GM23338 (cell line): ENCODE measurements around the gene ARF1. TPM values are rescaled to one million over a fixed set of nuclear protein-coding genes. Genes with fewer than 3 reads are reported as not detected.

Source experiments
- ATAC-seq: fragments of 200-7000 bp; cut with Tn5 transposase; 3 replicates; pipeline ENCODE4 v1.9.1; 2020
- DNase-seq: peaks from one replicate; pipeline ENCODE4 v3.0.0-alpha.2; 2015; ENCODE audit warnings: low spot score
- H2AFZ ChIP-seq: fragments of 200-600 bp; sonication (generic); 2 replicates; pipeline ENCODE4 v1.8.0; 2016; ENCODE audit warnings: antibody characterized with exemption, mild to moderate bottlenecking, moderate library complexity
- H3F3A ChIP-seq: fragments of 200-600 bp; sonication (generic); replicated peaks from 2 replicates; pipeline ENCODE4 v1.8.0; 2017; ENCODE audit warnings: antibody characterized with exemption, mixed run types, low read depth
- H3K27ac ChIP-seq: fragments of 200-600 bp; sonication (generic); 2 replicates; pipeline ENCODE4 v1.6.1; 2016; ENCODE audit warnings: low read depth
- H3K27me3 ChIP-seq: fragments of 200-600 bp; sonication (generic); 2 replicates; pipeline ENCODE4 v1.8.0; 2016; ENCODE audit warnings: mild to moderate bottlenecking, mixed run types, moderate library complexity; ENCODE audit not compliant: insufficient read depth
- H3K36me3 ChIP-seq: fragments of 200-600 bp; sonication (generic); 2 replicates; pipeline ENCODE4 v1.8.0; 2016; ENCODE audit warnings: mild to moderate bottlenecking; ENCODE audit not compliant: insufficient read depth
- H3K4me1 ChIP-seq: fragments of 200-600 bp; sonication (generic); 2 replicates; pipeline ENCODE4 v1.8.0; 2016; ENCODE audit warnings: mild to moderate bottlenecking, moderate library complexity; ENCODE audit not compliant: insufficient read depth
- H3K4me2 ChIP-seq: fragments of 200-600 bp; sonication (generic); 2 replicates; pipeline ENCODE4 v1.7.1; 2017; ENCODE audit warnings: mixed run types
- H3K4me3 ChIP-seq: fragments of 200-600 bp; sonication (generic); 2 replicates; pipeline ENCODE4 v1.6.1; 2016; ENCODE audit warnings: mixed run types
- H3K79me2 ChIP-seq: fragments of 200-600 bp; sonication (generic); replicated peaks from 2 replicates; pipeline ENCODE4 v1.8.0; 2017; ENCODE audit warnings: mild to moderate bottlenecking; ENCODE audit not compliant: insufficient read depth
- H3K9me2 ChIP-seq: fragments of 200-600 bp; sonication (generic); 2 replicates; pipeline ENCODE4 v1.8.0; 2017; ENCODE audit not compliant: insufficient read depth
- H4K20me1 ChIP-seq: fragments of 200-600 bp; sonication (generic); replicated peaks from 2 replicates; pipeline ENCODE4 v1.8.0; 2017; ENCODE audit warnings: mild to moderate bottlenecking; ENCODE audit not compliant: insufficient read depth
- H3K27ac Mint-ChIP-seq: 2 replicates; pipeline ENCODE4 v1.8.0; 2020; ENCODE audit warnings: inconsistent platforms, mild to moderate bottlenecking, moderate library complexity, mixed read lengths
- H3K27me3 Mint-ChIP-seq: 3 replicates; pipeline ENCODE4 v1.8.0; 2022; ENCODE audit warnings: low read depth, mild to moderate bottlenecking, moderate library complexity, mixed read lengths, inconsistent platforms; ENCODE audit not compliant: insufficient read depth, poor library complexity
- H3K36me3 Mint-ChIP-seq: 3 replicates; pipeline ENCODE4 v1.8.0; 2021; ENCODE audit warnings: low read depth, mild to moderate bottlenecking, inconsistent platforms, moderate library complexity, mixed read lengths
- H3K4me1 Mint-ChIP-seq: 3 replicates; pipeline ENCODE4 v1.8.0; 2020; ENCODE audit warnings: mild to moderate bottlenecking, inconsistent platforms, mixed read lengths
- H3K4me3 Mint-ChIP-seq: 3 replicates; pipeline ENCODE4 v1.8.0; 2021; ENCODE audit warnings: moderate library complexity, mild to moderate bottlenecking, inconsistent platforms, mixed read lengths
- H3K9me3 Mint-ChIP-seq: 3 replicates; pipeline ENCODE4 v1.8.0; 2020; ENCODE audit warnings: moderate library complexity, mild to moderate bottlenecking, inconsistent platforms, mixed read lengths
- CREB1 ChIP-seq: fragments of 250-450 bp; sonication (Bioruptor Pico); IDR thresholded peaks from 2 replicates; pipeline ENCODE4 v1.5.0; 2020; ENCODE audit warnings: low read depth, mild to moderate bottlenecking, moderate library complexity
- EZH2 ChIP-seq: fragments of 200-600 bp; sonication (generic); IDR thresholded peaks from one replicate; pipeline ENCODE4 v1.8.0; 2017; ENCODE audit warnings: antibody characterized with exemption, mild to moderate bottlenecking, low read depth; ENCODE audit not compliant: unreplicated experiment
- JUNB ChIP-seq: IDR thresholded peaks from one replicate; pipeline ENCODE4 v1.6.1; 2016; ENCODE audit warnings: antibody characterized with exemption; ENCODE audit not compliant: unreplicated experiment
- NANOG ChIP-seq: IDR thresholded peaks from 2 replicates; pipeline ENCODE4 v1.6.1; 2016; ENCODE audit warnings: antibody characterized with exemption, borderline replicate concordance
- POLR2AphosphoS5 ChIP-seq: IDR thresholded peaks from 2 replicates; pipeline ENCODE4 v1.6.1; 2016; ENCODE audit warnings: antibody characterized with exemption, low read depth
- STAT1 ChIP-seq: IDR thresholded peaks from one replicate; pipeline ENCODE4 v1.6.1; 2016; ENCODE audit warnings: antibody characterized with exemption; ENCODE audit not compliant: unreplicated experiment
- ZNF114 ChIP-seq: fragments of 250-450 bp; sonication (Bioruptor Pico); IDR thresholded peaks from 2 replicates; pipeline ENCODE4 v1.5.0; 2020; ENCODE audit warnings: mild to moderate bottlenecking, moderate library complexity
- ZNF331 ChIP-seq: fragments of 250-450 bp; sonication (Bioruptor Pico); IDR thresholded peaks from 2 replicates; pipeline ENCODE4 v1.5.0; 2020; ENCODE audit warnings: low read depth, mild to moderate bottlenecking, moderate library complexity
- polyA plus RNA-seq: library from polyadenylated mRNA; unstranded; fragments of >200 nt; fragmentation: Nextera tagmentation; extraction: Ambion mirVana; gene quantifications from 2 replicates; pipeline ENCODE4 v1.2.1, GENCODE V29; 2016
- total RNA-seq: library from RNA; depleted of rRNA; stranded (reverse); fragments of >200 nt; shearing (Covaris generic); gene quantifications from 2 replicates; pipeline ENCODE4 v1.2.3, GENCODE V29; 2014
- TF ChIP-seq, protein P1 (sequence below): fragments of 250-450 bp; sonication (Bioruptor Pico); IDR thresholded peaks from 2 replicates; pipeline ENCODE4 v1.5.0; 2020; ENCODE audit warnings: mild to moderate bottlenecking, moderate library complexity
- TF ChIP-seq, protein P2 (sequence below): IDR thresholded peaks from 2 replicates; pipeline ENCODE4 v1.6.1; 2016; ENCODE audit warnings: antibody characterized with exemption
- TF ChIP-seq, protein P3 (sequence below): IDR thresholded peaks from one replicate; pipeline ENCODE4 v1.6.1; 2018; ENCODE audit warnings: antibody characterized with exemption; ENCODE audit not compliant: unreplicated experiment

ARF1 gene
- total and polyA plus RNA-seq, 2 experiments from 2014 or later, result 210 to 306 TPM

DNA sequence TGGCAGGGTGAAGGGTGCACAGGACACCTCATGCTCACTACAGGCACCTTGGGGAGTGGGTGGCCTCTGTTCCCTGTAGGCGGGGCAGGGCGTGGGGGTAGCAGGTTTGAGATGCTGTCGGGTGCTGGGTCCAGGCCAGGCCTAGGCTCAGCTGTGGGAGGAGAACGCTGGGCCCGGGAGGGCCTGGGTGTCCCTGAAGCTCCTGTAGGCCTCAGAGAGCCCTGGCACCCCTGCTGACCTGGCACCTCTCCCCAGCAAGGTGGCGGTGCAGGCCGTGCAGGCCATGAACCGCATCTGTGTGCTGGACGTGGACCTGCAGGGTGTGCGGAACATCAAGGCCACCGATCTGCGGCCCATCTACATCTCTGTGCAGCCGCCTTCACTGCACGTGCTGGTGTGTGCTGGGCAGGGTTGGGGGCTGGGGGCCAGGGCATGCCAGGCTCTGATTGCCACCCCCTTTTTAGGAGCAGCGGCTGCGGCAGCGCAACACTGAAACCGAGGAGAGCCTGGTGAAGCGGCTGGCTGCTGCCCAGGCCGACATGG, 64.7 kb downstream of the ARF1 start (continued):
- TF ChIP-seq, protein P1, sequence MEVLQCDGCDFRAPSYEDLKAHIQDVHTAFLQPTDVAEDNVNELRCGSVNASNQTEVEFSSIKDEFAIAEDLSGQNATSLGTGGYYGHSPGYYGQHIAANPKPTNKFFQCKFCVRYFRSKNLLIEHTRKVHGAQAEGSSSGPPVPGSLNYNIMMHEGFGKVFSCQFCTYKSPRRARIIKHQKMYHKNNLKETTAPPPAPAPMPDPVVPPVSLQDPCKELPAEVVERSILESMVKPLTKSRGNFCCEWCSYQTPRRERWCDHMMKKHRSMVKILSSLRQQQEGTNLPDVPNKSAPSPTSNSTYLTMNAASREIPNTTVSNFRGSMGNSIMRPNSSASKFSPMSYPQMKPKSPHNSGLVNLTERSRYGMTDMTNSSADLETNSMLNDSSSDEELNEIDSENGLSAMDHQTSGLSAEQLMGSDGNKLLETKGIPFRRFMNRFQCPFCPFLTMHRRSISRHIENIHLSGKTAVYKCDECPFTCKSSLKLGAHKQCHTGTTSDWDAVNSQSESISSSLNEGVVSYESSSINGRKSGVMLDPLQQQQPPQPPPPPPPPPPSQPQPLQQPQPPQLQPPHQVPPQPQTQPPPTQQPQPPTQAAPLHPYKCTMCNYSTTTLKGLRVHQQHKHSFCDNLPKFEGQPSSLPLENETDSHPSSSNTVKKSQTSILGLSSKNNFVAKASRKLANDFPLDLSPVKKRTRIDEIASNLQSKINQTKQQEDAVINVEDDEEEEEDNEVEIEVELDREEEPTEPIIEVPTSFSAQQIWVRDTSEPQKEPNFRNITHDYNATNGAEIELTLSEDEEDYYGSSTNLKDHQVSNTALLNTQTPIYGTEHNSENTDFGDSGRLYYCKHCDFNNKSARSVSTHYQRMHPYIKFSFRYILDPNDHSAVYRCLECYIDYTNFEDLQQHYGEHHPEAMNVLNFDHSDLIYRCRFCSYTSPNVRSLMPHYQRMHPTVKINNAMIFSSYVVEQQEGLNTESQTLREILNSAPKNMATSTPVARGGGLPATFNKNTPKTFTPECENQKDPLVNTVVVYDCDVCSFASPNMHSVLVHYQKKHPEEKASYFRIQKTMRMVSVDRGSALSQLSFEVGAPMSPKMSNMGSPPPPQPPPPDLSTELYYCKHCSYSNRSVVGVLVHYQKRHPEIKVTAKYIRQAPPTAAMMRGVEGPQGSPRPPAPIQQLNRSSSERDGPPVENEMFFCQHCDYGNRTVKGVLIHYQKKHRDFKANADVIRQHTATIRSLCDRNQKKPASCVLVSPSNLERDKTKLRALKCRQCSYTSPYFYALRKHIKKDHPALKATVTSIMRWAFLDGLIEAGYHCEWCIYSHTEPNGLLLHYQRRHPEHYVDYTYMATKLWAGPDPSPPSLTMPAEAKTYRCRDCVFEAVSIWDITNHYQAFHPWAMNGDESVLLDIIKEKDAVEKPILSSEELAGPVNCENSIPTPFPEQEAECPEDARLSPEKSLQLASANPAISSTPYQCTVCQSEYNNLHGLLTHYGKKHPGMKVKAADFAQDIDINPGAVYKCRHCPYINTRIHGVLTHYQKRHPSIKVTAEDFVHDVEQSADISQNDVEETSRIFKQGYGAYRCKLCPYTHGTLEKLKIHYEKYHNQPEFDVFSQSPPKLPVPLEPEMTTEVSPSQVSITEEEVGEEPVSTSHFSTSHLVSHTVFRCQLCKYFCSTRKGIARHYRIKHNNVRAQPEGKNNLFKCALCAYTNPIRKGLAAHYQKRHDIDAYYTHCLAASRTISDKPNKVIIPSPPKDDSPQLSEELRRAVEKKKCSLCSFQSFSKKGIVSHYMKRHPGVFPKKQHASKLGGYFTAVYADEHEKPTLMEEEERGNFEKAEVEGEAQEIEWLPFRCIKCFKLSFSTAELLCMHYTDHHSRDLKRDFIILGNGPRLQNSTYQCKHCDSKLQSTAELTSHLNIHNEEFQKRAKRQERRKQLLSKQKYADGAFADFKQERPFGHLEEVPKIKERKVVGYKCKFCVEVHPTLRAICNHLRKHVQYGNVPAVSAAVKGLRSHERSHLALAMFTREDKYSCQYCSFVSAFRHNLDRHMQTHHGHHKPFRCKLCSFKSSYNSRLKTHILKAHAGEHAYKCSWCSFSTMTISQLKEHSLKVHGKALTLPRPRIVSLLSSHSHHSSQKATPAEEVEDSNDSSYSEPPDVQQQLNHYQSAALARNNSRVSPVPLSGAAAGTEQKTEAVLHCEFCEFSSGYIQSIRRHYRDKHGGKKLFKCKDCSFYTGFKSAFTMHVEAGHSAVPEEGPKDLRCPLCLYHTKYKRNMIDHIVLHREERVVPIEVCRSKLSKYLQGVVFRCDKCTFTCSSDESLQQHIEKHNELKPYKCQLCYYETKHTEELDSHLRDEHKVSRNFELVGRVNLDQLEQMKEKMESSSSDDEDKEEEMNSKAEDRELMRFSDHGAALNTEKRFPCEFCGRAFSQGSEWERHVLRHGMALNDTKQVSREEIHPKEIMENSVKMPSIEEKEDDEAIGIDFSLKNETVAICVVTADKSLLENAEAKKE (CRISPR knock-in tag), result no peak
- TF ChIP-seq NANOG, result no peak
- TF ChIP-seq, protein P2, sequence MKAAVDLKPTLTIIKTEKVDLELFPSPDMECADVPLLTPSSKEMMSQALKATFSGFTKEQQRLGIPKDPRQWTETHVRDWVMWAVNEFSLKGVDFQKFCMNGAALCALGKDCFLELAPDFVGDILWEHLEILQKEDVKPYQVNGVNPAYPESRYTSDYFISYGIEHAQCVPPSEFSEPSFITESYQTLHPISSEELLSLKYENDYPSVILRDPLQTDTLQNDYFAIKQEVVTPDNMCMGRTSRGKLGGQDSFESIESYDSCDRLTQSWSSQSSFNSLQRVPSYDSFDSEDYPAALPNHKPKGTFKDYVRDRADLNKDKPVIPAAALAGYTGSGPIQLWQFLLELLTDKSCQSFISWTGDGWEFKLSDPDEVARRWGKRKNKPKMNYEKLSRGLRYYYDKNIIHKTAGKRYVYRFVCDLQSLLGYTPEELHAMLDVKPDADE, result no peak
- TF ChIP-seq CREB1 (CRISPR knock-in tag), result no peak
- TF ChIP-seq JUNB, result no peak
- no peak for TF ChIP-seq STAT1

DNA sequence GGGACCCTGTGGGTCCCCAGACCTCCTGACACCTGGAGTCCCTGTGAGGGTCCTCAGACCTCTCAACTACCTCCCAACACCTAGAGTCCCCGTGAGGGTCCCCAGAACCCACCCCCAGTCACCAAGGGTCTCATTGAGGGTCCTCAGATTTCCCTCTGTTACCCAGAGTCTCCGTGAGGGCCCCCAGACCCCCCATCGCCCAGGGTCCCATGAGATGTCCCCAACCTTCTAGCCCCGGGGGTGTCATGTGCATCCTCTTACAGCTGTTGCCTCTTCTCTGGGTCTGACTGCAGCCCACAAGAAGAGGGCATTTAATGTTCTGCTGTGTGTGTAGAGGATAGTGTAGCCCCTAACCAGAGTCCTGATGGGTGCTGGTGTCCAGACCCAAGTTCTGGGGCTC, 65.3 kb downstream of the ARF1 start:
- Histone ChIP-seq H3K27ac (no peak overlapping the region), H3K4me2 (no peak overlapping the region), H3F3A (no peaks in the 10 kb centered on the region), H3K27me3 (no peaks in the 10 kb centered on the region), H3K9me2 (no peaks in the 10 kb centered on the region), H2AFZ (no peak overlapping the region), H3K36me3 (no peaks in the 10 kb centered on the region), H3K4me1 (no peaks in the 10 kb centered on the region), H4K20me1 (no peaks in the 10 kb centered on the region), H3K79me2 (peaks cover 13% of the 10 kb centered on the region), H3K4me3 (no peak overlapping the region)
- no peaks in the 10 kb centered on the region; the same call in 2 of the 3 replicates for H3K9me3 Mint-ChIP-seq
- no peak overlapping the region for H3K27ac Mint-ChIP-seq
- no peaks in the 10 kb centered on the region; the same call in 1 of the 3 replicates for H3K36me3 Mint-ChIP-seq
- no peak for DNase-seq
- H3K4me1 Mint-ChIP-seq, result peaks cover 3% of the 10 kb centered on the region; the same call in 2 of the 3 replicates
- H3K4me3 Mint-ChIP-seq, result no peak overlapping the region
- peaks cover 11% of the 10 kb centered on the region for H3K27me3 Mint-ChIP-seq
- ATAC-seq, result no peak
- TF ChIP-seq, protein P2, result no peak
- TF ChIP-seq ZNF114 (CRISPR knock-in tag) (no peak), JUNB (no peak), POLR2AphosphoS5 (no peak), ZNF331 (CRISPR knock-in tag) (no peak), CREB1 (CRISPR knock-in tag) (no peak), EZH2 (no peak)
- TF ChIP-seq, protein P3, sequence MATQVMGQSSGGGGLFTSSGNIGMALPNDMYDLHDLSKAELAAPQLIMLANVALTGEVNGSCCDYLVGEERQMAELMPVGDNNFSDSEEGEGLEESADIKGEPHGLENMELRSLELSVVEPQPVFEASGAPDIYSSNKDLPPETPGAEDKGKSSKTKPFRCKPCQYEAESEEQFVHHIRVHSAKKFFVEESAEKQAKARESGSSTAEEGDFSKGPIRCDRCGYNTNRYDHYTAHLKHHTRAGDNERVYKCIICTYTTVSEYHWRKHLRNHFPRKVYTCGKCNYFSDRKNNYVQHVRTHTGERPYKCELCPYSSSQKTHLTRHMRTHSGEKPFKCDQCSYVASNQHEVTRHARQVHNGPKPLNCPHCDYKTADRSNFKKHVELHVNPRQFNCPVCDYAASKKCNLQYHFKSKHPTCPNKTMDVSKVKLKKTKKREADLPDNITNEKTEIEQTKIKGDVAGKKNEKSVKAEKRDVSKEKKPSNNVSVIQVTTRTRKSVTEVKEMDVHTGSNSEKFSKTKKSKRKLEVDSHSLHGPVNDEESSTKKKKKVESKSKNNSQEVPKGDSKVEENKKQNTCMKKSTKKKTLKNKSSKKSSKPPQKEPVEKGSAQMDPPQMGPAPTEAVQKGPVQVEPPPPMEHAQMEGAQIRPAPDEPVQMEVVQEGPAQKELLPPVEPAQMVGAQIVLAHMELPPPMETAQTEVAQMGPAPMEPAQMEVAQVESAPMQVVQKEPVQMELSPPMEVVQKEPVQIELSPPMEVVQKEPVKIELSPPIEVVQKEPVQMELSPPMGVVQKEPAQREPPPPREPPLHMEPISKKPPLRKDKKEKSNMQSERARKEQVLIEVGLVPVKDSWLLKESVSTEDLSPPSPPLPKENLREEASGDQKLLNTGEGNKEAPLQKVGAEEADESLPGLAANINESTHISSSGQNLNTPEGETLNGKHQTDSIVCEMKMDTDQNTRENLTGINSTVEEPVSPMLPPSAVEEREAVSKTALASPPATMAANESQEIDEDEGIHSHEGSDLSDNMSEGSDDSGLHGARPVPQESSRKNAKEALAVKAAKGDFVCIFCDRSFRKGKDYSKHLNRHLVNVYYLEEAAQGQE, result no peak
